ENCODE measurements around the gene TEP1. TPM values are rescaled to one million over a fixed set of nuclear protein-coding genes. Genes with fewer than 3 reads are reported as not detected.
A peak's percentile ranks its signal among the peaks of the same experiment; 100 is the strongest.

TEP1 gene
- total and polyA plus RNA-seq, 10 of the 15 experiments (the other 5 are each of a cell fraction or from before 2014, with no cell fraction given), result 3.3 to 29.7 (median 16.8) TPM

- no peak for TF ChIP-seq NFYA (IDR thresholded peaks at IDR 0.05; ENCODE audit: borderline replicate concordance, low read depth, low read length)
- TF ChIP-seq BRCA1 (IDR thresholded peaks at IDR 0.05; ENCODE audit: low read depth, low read length), result no peak
- no peak for TF ChIP-seq ZBTB11 (CRISPR knock-in tag; IDR thresholded peaks at IDR 0.05)
- TF ChIP-seq, protein P1, sequence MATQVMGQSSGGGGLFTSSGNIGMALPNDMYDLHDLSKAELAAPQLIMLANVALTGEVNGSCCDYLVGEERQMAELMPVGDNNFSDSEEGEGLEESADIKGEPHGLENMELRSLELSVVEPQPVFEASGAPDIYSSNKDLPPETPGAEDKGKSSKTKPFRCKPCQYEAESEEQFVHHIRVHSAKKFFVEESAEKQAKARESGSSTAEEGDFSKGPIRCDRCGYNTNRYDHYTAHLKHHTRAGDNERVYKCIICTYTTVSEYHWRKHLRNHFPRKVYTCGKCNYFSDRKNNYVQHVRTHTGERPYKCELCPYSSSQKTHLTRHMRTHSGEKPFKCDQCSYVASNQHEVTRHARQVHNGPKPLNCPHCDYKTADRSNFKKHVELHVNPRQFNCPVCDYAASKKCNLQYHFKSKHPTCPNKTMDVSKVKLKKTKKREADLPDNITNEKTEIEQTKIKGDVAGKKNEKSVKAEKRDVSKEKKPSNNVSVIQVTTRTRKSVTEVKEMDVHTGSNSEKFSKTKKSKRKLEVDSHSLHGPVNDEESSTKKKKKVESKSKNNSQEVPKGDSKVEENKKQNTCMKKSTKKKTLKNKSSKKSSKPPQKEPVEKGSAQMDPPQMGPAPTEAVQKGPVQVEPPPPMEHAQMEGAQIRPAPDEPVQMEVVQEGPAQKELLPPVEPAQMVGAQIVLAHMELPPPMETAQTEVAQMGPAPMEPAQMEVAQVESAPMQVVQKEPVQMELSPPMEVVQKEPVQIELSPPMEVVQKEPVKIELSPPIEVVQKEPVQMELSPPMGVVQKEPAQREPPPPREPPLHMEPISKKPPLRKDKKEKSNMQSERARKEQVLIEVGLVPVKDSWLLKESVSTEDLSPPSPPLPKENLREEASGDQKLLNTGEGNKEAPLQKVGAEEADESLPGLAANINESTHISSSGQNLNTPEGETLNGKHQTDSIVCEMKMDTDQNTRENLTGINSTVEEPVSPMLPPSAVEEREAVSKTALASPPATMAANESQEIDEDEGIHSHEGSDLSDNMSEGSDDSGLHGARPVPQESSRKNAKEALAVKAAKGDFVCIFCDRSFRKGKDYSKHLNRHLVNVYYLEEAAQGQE (IDR thresholded peaks at IDR 0.05; ENCODE audit: low read depth, low read length), result no peak
- TF ChIP-seq E2F4 (IDR thresholded peaks at IDR 0.05; ENCODE audit: low read depth, low read length), result no peak
- TF ChIP-seq SPI1 (IDR thresholded peaks at IDR 0.05; ENCODE audit: borderline replicate concordance, insufficient read depth, low read depth, low read length), result no peak
- no peak for TF ChIP-seq SMC3 (IDR thresholded peaks at IDR 0.05; ENCODE audit: borderline replicate concordance, low read length)
- TF ChIP-seq JUNB (IDR thresholded peaks at IDR 0.05), result no peak
- no peak for TF ChIP-seq HDGF (IDR thresholded peaks at IDR 0.05)
- TF ChIP-seq SREBF2 (IDR thresholded peaks at IDR 0.05; ENCODE audit: low read length), result no peak
- TF ChIP-seq, protein P2, sequence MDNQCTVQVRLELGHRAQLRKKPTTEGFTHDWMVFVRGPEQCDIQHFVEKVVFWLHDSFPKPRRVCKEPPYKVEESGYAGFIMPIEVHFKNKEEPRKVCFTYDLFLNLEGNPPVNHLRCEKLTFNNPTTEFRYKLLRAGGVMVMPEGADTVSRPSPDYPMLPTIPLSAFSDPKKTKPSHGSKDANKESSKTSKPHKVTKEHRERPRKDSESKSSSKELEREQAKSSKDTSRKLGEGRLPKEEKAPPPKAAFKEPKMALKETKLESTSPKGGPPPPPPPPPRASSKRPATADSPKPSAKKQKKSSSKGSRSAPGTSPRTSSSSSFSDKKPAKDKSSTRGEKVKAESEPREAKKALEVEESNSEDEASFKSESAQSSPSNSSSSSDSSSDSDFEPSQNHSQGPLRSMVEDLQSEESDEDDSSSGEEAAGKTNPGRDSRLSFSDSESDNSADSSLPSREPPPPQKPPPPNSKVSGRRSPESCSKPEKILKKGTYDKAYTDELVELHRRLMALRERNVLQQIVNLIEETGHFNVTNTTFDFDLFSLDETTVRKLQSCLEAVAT (IDR thresholded peaks at IDR 0.05), result peak; percentile 47; the same call in 1 of the 2 replicates
- TF ChIP-seq PML (IDR thresholded peaks at IDR 0.05; ENCODE audit: low read length), result no peak
- no peak for TF ChIP-seq RCOR1 (conservative IDR thresholded peaks at IDR 0.05; ENCODE audit: low read depth, low read length)
- no peak for TF ChIP-seq HDAC6 (IDR thresholded peaks at IDR 0.05; ENCODE audit: unreplicated experiment)
- TF ChIP-seq, protein P3, sequence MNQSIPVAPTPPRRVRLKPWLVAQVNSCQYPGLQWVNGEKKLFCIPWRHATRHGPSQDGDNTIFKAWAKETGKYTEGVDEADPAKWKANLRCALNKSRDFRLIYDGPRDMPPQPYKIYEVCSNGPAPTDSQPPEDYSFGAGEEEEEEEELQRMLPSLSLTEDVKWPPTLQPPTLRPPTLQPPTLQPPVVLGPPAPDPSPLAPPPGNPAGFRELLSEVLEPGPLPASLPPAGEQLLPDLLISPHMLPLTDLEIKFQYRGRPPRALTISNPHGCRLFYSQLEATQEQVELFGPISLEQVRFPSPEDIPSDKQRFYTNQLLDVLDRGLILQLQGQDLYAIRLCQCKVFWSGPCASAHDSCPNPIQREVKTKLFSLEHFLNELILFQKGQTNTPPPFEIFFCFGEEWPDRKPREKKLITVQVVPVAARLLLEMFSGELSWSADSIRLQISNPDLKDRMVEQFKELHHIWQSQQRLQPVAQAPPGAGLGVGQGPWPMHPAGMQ (IDR thresholded peaks at IDR 0.05; ENCODE audit: borderline replicate concordance), result no peak
- TF ChIP-seq MTA2 (IDR thresholded peaks at IDR 0.05; ENCODE audit: low read depth), result no peak
These were observed 42.3 kb upstream of the TEP1 start (continued) for GRCh38 chr14:20455355-20456300.
